HG02840 (cell line): ENCODE results near the gene PLEKHG5.
"Not testable (repeated sequence)": the region's sequence is repeated elsewhere in the genome, so short reads cannot be mapped to it uniquely, and the experiment has no call there.

ENCODE experiments used
- ATAC-seq: cut with Tn5 transposase; IDR thresholded peaks from one replicate; pipeline ENCODE4 v1.9.1; 2021; ENCODE audit warnings: mild to moderate bottlenecking, moderate library complexity, moderate number of reproducible peaks; ENCODE audit not compliant: unreplicated experiment, low FRiP score

PLEKHG5 gene

DNA sequence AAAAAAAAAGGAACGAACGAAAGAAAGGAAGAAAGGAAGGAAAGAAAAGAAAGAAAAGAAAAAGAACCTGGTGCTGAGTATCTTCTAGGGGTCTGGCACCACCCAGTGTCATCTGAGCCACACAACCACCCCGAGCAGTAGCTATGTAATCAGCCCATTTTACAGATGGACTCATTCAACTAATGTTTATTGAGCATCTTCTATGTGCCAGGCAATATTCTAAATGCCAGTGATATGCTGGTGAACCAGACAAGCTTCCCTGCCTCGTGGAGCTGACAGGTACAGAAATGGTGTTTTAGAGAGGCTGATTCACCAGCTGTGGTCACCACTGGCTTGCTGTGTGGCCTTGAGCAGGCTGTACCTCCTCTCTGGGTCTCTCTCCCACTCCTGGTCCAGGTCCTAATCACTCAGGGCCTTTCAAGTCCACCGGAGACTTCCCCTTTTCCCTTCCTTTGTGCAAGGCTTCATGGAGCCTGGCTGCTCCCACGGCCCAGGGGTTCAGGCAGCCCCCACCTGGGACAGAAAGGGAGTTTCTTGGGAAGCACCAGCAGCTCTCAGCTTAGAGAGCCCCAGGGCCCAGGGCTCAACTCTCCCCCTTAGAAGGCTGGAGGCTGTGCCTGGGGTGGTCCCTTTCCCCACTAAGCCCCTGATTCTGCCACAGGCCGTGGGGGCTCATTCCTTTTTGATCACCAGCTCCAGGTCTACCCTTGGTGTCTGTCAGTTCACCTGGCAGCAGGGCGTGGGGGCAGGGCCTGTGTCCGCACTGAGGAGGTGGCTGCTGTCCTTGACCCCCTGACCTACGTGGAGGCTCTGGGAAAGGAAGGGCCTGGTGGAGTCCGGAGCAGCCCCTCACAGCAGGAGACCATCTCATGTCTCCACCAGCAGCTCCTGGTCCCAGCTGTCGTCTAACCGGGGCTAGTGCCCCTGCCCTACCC, 59.6 kb downstream of the PLEKHG5 start:
- not testable (repeated sequence) for ATAC-seq

- ATAC-seq, result not testable (repeated sequence)
Measured at GRCh38 chr1:6429660-6430411, 61.6 kb downstream of the PLEKHG5 start.

DNA sequence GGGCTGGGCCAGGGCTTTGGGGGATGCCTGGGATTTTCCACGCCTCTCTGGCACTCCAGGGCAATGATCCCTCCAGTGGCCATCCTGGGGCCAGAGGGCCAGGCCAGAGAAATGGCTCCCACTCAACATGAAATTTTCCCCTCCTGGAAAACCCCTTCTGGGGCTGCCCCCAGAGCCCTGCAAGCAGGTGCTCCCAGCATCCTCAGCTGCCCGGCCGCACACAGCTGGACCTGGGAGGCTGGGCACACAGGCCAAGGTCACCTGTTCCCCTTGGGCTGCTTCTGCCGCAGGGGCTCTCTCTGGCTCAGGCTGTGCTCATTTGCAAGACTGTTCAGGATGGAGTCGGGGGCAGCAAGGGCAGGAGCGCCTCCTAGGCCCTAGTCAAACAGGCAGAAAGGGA, 63.0 kb downstream of the PLEKHG5 start:
- not testable (repeated sequence) for ATAC-seq

DNA sequence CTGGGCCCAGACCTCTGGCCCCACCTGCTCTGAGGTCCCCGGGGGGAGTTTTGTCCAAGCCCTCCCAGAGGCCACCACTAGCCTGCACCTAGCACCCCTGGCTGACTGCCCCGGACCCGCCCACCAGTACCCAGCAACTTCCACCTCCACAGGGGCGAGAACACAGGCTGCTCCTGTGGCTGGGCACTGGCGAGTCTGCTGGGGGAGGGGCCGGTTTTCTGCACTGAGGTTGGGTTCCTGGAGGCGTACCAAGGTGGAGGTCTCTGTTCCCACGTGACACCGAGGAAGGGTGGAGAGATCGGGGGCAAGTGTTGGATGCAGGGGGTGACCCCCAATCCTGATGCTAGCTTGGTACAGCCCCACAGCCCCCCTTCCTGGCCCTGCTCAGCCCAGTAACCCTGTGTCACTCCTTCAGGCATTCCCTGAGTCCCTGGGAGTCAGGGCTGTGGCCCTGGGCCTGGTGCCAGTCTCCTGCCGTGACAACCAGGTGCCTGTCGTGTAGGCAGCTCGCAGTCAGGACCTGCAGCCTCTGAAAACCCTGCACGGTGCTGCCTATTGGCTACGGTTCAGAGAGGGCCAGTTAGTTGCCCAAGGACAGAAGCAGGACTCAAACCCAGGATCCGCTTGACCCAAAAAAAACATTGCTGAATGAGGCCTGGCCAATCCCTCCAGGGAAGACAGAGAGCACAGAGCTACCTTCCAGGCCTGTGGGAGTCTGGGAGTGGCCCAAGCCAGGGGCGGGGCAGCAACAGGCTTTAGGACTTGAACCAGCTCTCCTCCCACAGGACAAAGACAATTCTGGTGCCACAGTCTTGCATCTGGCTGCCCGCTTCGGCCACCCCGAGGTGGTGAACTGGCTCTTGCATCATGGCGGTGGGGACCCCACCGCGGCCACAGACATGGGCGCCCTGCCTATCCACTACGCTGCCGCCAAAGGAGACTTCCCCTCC, 63.8 kb downstream of the PLEKHG5 start:
- ATAC-seq, result no peak

GRCh38 chr1:6426972-6427350, 64.5 kb downstream of the PLEKHG5 start:
- ATAC-seq, result no peak

DNA sequence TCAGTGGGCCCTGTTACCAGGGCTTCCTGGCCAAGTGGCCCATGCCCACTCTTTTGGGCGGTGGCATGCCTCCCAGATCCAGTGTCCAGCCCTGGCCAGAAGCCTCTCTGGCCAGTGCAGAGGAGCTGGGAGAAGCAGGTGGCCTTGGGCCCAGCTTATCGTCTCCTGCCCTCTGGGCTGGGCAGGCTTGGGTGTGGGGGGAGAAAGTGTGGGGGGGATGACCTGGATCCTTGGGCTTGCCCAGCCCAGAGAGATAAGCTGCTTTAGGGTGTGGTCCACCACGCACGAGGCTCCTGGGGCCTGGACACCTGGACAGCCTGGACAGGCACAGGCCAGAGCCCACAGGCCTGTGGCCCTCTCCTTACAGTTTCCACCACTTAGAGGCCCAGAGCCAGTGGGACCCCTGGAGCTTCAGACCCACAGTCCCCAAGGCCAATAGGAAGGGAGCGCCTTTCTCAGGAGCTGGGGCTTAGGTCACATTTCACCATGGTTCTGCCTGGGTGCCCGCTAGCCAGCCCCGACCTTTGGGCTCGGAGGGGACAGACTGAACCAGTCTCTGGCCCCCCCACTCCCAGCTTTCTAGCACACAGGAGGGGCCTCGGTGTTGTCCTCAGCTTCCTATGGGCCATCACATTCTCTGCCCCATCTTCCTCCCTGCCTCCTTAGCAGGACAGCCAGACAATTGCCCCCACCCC, 65.0 kb downstream of the PLEKHG5 start:
- ATAC-seq, result no peak

GRCh38 chr1:6425658-6426057, 65.8 kb downstream of the PLEKHG5 start:
- no peak for ATAC-seq

DNA sequence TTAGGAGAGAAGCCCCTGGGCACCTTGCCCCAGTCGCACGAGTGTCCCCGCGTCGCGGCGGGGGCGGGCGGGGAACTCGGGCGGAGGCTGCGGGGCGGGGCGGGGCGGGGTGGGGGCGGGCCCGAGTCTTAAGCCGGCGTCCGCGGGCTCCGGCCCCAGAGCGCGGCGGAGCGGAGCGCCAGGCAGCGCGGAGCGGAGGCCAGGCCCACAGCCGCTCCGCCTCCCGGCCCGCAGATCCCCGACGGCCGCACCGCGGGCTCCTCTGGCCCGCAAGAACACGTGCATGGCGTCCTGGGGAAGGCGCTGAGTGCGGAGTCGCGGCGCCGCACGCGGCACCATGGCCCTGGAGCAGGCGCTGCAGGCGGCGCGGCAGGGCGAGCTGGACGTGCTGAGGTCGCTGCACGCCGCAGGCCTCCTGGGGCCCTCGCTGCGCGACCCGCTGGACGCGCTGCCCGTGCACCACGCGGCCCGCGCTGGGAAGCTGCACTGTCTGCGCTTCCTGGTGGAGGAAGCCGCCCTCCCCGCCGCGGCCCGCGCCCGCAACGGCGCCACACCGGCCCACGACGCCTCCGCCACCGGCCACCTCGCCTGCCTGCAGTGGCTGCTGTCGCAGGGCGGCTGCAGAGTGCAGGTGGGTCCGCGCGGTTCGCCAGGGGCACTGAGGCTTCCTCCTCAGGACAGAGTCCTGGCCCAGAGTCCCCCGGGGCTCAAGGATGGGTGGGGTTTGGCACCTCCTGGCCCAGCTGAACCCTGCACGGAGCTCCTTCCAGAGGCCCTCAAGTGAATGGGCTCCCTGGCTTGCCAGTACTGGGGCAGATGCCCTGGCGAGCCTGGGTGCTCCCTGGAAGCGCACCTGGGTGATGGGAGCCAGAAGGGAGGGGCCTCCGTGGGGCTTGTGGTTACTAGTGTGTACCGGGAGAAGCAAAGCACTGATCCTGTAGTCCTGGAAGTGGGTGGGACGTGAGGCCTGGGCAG, 66.6 kb downstream of the PLEKHG5 start, which contains the start of gene ESPN:
TSS of gene ESPN (plus strand) at position 158 of the 975 bp plus-strand sequence. CDS start at position 338, 180 bp downstream.
- ATAC-seq, result no peak

DNA sequence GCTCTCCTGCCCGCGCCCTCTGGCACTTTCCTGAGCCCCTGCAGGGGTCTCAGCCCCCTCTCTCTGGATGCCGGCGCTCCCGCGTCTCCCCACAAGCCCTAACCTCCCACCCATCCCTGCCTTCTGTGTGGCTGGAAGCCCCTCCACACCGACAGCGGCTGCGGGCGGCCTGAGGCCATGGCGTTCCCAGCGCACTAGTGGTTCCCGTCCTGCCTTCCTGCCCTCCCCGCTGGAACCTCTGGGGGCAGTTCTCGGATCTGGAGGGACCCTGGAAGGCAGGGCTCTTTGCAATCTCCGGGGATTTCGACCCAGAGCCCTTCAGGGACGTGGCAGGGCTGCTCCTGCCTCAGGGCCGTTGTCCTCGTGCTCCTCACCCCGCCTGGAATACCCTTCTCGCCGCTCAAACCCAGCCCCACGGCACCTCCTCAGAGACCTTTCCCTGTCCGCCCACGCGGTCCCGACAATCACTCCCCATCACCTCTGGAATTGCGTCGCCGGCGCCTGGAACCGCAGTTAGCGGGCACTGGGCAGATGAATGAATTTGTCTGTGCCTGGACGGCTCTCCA, 67.4 kb downstream of the PLEKHG5 start:
- no peak for ATAC-seq

DNA sequence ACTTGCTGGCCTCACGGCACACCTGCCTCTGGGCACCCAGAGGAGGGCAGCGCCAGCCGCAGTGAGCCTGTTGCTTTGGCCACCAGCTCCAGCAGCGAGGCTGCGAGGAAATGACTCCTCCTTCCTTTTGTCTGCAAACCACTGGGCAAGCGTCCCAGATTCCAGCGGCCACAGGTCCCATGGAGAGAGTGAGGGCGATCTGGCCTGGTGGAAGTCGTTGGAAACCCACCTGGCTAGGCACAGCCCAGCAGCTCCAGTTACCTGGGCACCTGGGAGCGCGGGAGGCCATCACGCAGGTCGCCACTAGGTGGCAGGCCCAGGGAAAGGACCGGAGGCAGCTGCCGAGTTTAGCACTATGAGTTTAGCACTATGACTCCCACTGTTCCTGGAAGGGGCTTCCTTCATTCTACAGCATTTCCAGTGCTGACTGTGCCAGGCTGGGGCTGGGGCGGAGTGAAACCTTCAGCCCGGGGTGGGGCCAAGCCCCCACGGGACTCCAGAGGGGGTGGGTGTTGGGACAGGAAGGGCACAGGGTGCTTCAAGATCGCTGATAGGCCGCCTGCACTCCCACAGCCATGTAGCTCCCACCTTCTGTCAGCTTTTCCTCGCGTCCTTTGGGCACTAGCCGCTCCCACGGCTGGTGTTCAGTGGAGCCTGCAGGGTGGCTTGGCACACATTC, 68.0 kb downstream of the PLEKHG5 start:
- ATAC-seq, result no peak

DNA sequence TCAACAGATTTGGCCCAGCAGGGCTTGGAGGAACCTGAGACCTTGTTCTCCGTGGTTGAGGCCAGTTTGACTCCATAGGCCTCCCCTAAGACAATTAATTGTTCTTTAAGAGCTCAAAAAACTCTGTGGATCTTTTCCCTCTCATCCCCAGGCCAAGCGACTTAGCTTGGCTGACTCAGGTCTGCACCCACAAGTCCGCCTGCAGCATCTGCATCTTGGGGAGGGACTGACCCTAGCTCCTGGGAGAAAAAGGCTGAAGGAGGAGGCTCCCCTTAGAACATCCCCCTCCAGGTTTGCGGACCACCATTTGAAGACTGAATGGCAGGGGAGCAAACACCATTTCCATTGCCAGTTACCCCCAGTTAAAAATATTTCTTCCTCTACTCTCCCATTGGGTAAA, 70.2 kb downstream of the PLEKHG5 start:
- ATAC-seq, result no peak

DNA sequence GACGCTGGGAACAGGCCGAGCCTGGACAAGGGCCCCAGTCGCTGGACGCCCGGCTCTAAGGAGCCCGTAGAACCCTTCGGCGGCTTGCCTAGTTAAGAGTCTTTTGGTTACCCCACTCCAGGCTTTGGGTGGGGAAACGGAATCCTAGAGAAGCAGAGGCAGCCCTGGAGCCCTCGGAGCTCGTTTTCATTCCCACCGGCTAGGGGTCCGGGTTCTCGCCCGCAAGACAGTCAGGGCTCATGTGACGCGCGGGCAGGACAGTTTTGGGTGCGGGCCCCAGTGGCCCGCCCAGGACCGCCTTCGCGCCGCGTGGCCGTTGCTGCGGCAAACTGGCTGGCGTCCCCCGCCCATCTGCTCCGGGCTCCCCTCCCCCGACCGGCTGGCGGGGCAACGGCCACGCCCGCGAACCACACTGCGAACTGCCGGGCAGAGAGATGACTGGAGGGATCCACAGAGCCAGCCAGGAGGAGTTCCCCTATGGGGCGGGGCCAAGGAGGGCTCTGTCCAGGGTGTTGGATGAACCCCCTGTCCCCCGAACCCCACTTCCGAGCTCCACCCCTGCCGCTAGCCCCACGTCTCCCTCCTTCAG, 70.9 kb downstream of the PLEKHG5 start:
- no peak for ATAC-seq

DNA sequence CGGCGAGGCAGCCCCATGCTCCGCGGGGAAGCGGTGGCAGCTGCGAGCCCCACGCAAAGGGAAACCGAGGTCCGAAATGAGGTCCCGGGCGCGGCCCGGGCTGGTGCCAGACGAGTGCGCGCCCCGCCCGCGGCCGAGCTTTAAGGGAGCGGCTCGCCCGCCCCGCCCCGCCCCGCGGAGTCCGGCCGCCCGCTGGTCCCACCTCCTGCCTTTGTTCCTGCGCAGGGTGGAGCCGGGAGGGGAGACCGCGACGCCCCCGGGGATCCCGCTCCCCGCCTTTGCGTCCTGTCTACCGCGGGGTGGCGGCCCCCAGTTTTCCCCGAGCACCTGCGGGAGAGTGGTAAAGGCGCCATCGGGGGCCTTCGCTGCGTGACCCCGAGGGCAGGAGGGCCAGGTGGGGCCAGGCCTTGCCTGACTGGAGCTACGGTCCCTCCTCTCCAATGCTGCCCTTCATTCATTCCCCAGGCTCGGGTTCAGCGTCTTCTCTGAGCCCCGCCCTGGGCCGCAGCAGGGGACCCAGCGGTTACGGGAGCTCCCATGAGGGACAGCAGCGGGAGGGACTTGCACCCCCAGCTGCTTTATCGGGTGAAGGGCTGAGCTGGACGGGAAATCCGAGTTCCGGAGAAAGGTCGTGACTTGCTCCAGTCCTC, 71.5 kb downstream of the PLEKHG5 start, which contains the start of gene HES2:
TSS of gene HES2 (minus strand) at position 116 of the 650 bp plus-strand sequence. CDS start at position 17, 99 bp downstream.
- ATAC-seq, result no peak

GRCh38 chr1:6419397-6419803, 72.1 kb downstream of the PLEKHG5 start:
- ATAC-seq, result no peak

GRCh38 chr1:6418668-6419396, 72.6 kb downstream of the PLEKHG5 start:
- no peak for ATAC-seq
